GM12874 (cell line): ENCODE results near the gene OR10H3.

ENCODE experiments used
- TF ChIP-seq, protein P1 (sequence below): IDR thresholded peaks from 2 replicates; pipeline ENCODE4 v1.5.1; 2011; ENCODE audit warnings: low read depth, mild to moderate bottlenecking, control low read depth, low read length, moderate library complexity; ENCODE audit not compliant: insufficient read depth

The OR10H3 gene

DNA sequence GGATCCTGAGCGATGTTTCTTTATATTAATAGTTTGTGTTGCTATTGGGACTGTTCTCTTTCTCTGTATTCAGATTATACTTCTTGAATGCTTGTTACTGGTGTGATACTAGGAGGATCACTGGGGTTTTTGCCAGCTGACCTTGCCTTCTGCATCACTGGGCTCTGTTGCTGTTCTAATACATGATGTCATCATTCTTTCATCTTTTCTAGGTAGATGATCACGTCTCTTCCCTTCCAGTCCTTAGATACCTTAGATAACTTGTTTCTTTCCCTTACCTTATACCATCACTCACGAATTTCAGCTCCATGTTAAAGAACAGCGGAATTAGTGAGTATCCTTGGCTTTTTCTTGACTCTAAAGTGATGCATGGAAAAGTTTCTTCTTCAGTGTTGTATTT is at the start of gene OR10H3:
TSS of gene OR10H3 (plus strand) at position 264 of the 400 bp plus-strand sequence. CDS start 3,408 bp downstream, outside the sequence.
- TF ChIP-seq, protein P1, sequence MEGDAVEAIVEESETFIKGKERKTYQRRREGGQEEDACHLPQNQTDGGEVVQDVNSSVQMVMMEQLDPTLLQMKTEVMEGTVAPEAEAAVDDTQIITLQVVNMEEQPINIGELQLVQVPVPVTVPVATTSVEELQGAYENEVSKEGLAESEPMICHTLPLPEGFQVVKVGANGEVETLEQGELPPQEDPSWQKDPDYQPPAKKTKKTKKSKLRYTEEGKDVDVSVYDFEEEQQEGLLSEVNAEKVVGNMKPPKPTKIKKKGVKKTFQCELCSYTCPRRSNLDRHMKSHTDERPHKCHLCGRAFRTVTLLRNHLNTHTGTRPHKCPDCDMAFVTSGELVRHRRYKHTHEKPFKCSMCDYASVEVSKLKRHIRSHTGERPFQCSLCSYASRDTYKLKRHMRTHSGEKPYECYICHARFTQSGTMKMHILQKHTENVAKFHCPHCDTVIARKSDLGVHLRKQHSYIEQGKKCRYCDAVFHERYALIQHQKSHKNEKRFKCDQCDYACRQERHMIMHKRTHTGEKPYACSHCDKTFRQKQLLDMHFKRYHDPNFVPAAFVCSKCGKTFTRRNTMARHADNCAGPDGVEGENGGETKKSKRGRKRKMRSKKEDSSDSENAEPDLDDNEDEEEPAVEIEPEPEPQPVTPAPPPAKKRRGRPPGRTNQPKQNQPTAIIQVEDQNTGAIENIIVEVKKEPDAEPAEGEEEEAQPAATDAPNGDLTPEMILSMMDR: no peak

- TF ChIP-seq, protein P1: no peak
Measured at GRCh38 chr19:15696654-15697194, 41.1 kb upstream of the OR10H3 start.

DNA sequence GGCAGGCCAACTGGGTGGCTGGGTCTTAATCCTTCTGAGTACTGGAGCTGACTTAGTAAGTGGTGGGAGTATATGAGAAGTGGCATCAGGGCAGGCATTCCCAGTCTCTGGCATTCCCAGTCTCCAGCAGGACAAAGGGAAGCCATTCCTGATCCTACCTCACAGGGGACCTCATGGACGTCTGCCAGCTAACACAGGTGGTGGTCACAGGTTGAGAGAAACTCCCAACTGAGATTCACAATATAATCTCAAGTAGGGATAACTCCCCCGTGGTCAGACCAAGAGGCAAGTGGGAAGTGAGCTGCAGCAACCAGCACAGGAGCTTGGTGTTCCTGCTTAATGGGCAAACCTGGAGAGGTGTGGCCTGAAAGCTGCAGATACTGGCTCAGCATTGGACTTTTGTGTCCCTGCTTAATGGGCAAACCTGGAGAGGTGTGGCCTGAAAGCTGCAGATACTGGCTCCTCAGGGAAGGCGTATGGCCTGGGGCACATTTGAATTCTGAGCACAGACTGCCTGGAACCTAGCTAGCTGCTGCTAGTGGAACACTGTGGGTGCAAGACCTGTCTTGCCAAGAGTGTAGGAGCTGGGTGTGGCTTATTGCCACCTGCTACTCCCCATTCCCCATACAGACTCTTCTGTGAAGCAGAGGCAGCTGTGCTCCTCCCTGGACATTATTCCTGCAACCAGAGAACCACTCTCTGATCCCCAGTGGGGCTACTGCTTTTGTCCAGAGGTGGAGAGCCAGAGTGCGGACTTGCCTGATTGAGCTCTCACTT is 35.8 kb upstream of the OR10H3 start:
- TF ChIP-seq, protein P1: no peak

GRCh38 chr19:15702534-15702930 is 35.3 kb upstream of the OR10H3 start:
- TF ChIP-seq, protein P1: no peak

GRCh38 chr19:15714638-15715037 is 23.1 kb upstream of the OR10H3 start:
- TF ChIP-seq, protein P1: no peak

DNA sequence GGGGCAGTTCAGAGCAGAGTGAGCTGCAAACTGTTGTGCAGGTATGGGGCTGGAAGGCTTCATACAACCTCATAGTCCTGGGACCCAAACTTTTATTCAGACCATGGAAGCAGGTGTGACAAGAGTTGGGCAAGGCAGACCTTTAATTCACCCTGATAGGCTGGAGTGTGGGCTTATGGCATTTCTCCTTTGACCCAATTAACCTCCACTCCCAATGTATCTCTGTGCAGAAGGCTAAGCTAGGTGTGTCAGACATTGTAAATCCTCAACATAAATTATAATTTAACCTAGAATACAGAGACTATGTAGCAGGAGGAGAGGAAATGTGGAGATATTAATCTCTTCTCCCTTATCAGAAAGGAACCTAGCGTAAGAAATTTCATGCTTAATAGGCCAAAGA is 22.1 kb upstream of the OR10H3 start:
- TF ChIP-seq, protein P1: no peak

DNA sequence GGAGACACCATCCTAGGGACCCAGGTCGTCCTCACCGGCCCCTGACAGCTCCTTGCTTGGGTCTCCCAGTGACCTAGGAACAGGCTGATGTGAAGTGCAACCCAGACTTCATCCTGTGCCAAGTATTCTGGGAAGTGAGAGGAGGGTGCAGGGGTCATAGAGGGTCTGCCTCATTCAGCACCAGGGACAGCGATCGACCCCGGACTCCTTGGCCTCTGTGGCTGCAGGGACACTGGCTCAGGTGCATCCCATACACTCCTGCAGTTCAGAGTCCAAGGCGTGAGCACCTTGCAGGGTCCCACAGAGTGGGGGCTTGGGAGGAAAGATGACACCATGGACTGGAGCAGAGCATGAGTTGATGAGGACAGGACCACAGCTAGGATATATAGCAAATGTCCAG is 20.0 kb upstream of the OR10H3 start:
- TF ChIP-seq, protein P1: no peak
